K562 (cell line): Measurements from ENCODE around the gene IFTAP. TPM values are rescaled to one million over a fixed set of nuclear protein-coding genes. Genes with fewer than 3 reads are reported as not detected.
"Not testable (repeated sequence)": the region's sequence is repeated elsewhere in the genome, so short reads cannot be mapped to it uniquely, and the experiment has no call there.

ENCODE experiments used
- ATAC-seq: fragments of 200-7000 bp; cut with Tn5 transposase; 3 replicates; pipeline ENCODE4 v1.9.1; 2020; ENCODE audit warnings: moderate library complexity
- BruUV-seq: library from RNA; stranded (reverse); fragments of 400-500 nt; replicated peaks from 2 replicates; lab custom pipeline; 2021; lab: Mats Ljungman, UMichigan
- CTCF ChIA-PET: fragments of 300-600 bp; formaldehyde crosslinking; extraction: SDS; loops from one replicate; lab custom pipeline; 2021; ENCODE audit warnings: low intra/inter-chr PET ratio; lab: Yijun Ruan, JAX
- POLR2A ChIA-PET: fragments of 300-600, 350-650 bp; sonication (Branson Sonifier 250); formaldehyde crosslinking; extraction: SDS; loops from one replicate; lab custom pipeline; 2021; ENCODE audit warnings: antibody characterized with exemption, inconsistent platforms; lab: Yijun Ruan, JAX
- DNase-seq, 4 experiments: peaks; one replicate each; pipeline versions ENCODE4 v3.0.0 to v3.0.0-alpha.2; 2011 to 2018; ENCODE audit warnings: low spot score in 3 of 4, mixed read lengths in 3 of 4; ENCODE audit errors: extremely low read depth in 1 of 4
- FAIRE-seq: peaks from 2 replicates; lab custom pipeline; 2011; peaks lifted over from hg19 to GRCh38; lab: Jason Lieb, UNC
- H2AFZ ChIP-seq: 2 replicates; pipeline ENCODE4 v1.6.0; 2011; ENCODE audit warnings: low read depth, low read length, control low read depth, inconsistent platforms
- H3K27ac ChIP-seq: fragments of 200-600 bp; 3 replicates; pipeline ENCODE4 v1.8.0; 2011; ENCODE audit warnings: low read depth, mild to moderate bottlenecking, control low read depth, inconsistent platforms, low read length, moderate library complexity, mixed read lengths; ENCODE audit errors: extremely low read depth
- H3K27me3 ChIP-seq, 2 experiments: fragments of 300-600 bp in 1 of 2; 2 replicates in 1 of 2; 3 replicates in 1 of 2; pipeline versions ENCODE4 v1.6.0 to v1.8.0; 2011; ENCODE audit warnings: inconsistent platforms in 2 of 2, low read length in 2 of 2, mild to moderate bottlenecking in 1 of 2, mixed read lengths in 1 of 2, moderate library complexity in 1 of 2; ENCODE audit not compliant: control insufficient read depth in 2 of 2, insufficient read depth in 2 of 2
- H3K36me3 ChIP-seq: fragments of 300-600 bp; 3 replicates; pipeline ENCODE4 v1.8.0; 2011; ENCODE audit warnings: mild to moderate bottlenecking, low read length, inconsistent platforms; ENCODE audit not compliant: control insufficient read depth, insufficient read depth
- H3K4me1 ChIP-seq, 2 experiments: fragments of 200-600 bp in 1 of 2; replicated peaks in 1 of 2; 2 replicates in 1 of 2; 3 replicates in 1 of 2; pipeline versions ENCODE4 v1.5.1 to v1.8.0; 2011; ENCODE audit warnings: inconsistent platforms in 2 of 2, low read length in 2 of 2, mild to moderate bottlenecking in 1 of 2, mixed read lengths in 1 of 2, moderate library complexity in 1 of 2; ENCODE audit not compliant: control insufficient read depth in 2 of 2, insufficient read depth in 2 of 2
- H3K4me2 ChIP-seq: 2 replicates; pipeline ENCODE4 v1.6.1; 2011; ENCODE audit warnings: low read length, control low read depth, inconsistent platforms, mixed read lengths; ENCODE audit not compliant: insufficient read depth
- H3K4me3 ChIP-seq: fragments of 200-600 bp; sonication (generic), shearing (Covaris generic); 2 replicates; pipeline ENCODE4 v1.5.1; 2016; ENCODE audit warnings: control low read depth, inconsistent platforms
- H3K79me2 ChIP-seq: fragments of 200-600 bp; 3 replicates; pipeline ENCODE4 v1.8.0; 2011; ENCODE audit warnings: low read length, inconsistent platforms; ENCODE audit not compliant: control insufficient read depth, insufficient read depth
- H3K9ac ChIP-seq, 2 experiments: 2 replicates each; pipeline versions ENCODE4 v1.6.0 to v1.6.1; 2011; ENCODE audit warnings: low read depth in 2 of 2, low read length in 2 of 2, control low read depth in 1 of 2, inconsistent platforms in 1 of 2, mild to moderate bottlenecking in 1 of 2, mixed read lengths in 1 of 2; ENCODE audit not compliant: insufficient read depth in 1 of 2
- H3K9me1 ChIP-seq: one replicate; pipeline ENCODE4 v1.6.0; 2011; ENCODE audit warnings: inconsistent platforms, mild to moderate bottlenecking, low read length, moderate library complexity; ENCODE audit not compliant: control insufficient read depth, insufficient read depth
- H3K9me3 ChIP-seq: replicated peaks from 2 replicates; pipeline ENCODE4 v1.5.1; 2011; ENCODE audit warnings: low read depth, low read length, inconsistent platforms; ENCODE audit not compliant: control insufficient read depth, insufficient read depth
- H4K20me1 ChIP-seq: replicated peaks from 2 replicates; pipeline ENCODE4 v1.6.1; 2011; ENCODE audit warnings: low read length, inconsistent platforms, mixed read lengths; ENCODE audit not compliant: control insufficient read depth, insufficient read depth
- CREB3 ChIP-seq: fragments of 450-650 bp; conservative IDR thresholded peaks from 2 replicates; pipeline ENCODE4 v1.6.1; 2016; ENCODE audit warnings: missing genetic modification characterization, low read depth, mild to moderate bottlenecking, missing compliant biosample characterization, moderate library complexity
- EHMT2 ChIP-seq: fragments of 450-650 bp; IDR thresholded peaks from 2 replicates; pipeline ENCODE4 v1.6.1; 2018; ENCODE audit warnings: antibody characterized with exemption
- EP400 ChIP-seq: fragments of 450-650 bp; IDR thresholded peaks from 2 replicates; pipeline ENCODE4 v1.6.1; 2017; ENCODE audit warnings: antibody characterized with exemption, mild to moderate bottlenecking, moderate library complexity
- GATAD2B ChIP-seq: fragments of 450-650 bp; IDR thresholded peaks from 2 replicates; pipeline ENCODE4 v1.6.1; 2017; ENCODE audit warnings: mild to moderate bottlenecking, borderline replicate concordance
- NRF1 ChIP-seq, 2 experiments: fragments of 450-650 bp; IDR thresholded peaks in 1 of 2; conservative IDR thresholded peaks in 1 of 2; 2 replicates each; pipeline ENCODE4 v1.6.1; 2014; ENCODE audit warnings: mild to moderate bottlenecking in 2 of 2
- RAD21 ChIP-seq, 2 experiments: fragments of 250-450 bp in 1 of 2; fragments of 450-650 bp in 1 of 2; sonication (Bioruptor Pico) in 1 of 2; formaldehyde crosslinking in 1 of 2; IDR thresholded peaks in 1 of 2; conservative IDR thresholded peaks in 1 of 2; 2 replicates each; pipeline versions ENCODE4 v1.4.0 to v1.8.0; 2020 to 2022; ENCODE audit warnings: mild to moderate bottlenecking in 2 of 2, moderate library complexity in 1 of 2
- TAF7 ChIP-seq: fragments of 450-650 bp; IDR thresholded peaks from 2 replicates; pipeline ENCODE4 v1.6.1; 2016; ENCODE audit warnings: missing genetic modification characterization, missing compliant biosample characterization
- TAF9B ChIP-seq: fragments of 450-650 bp; IDR thresholded peaks from 2 replicates; pipeline ENCODE4 v1.6.1; 2018; ENCODE audit warnings: mild to moderate bottlenecking; ENCODE audit not compliant: partially characterized antibody
- TFE3 ChIP-seq: fragments of 450-650 bp; formaldehyde crosslinking; IDR thresholded peaks from 2 replicates; pipeline ENCODE4 v1.4.0; 2020; ENCODE audit warnings: mild to moderate bottlenecking, mixed read lengths
- YY1 ChIP-seq, 3 experiments: IDR thresholded peaks; 2 replicates each; pipeline ENCODE4 v1.6.1; 2011; ENCODE audit warnings: low read length in 2 of 3, mild to moderate bottlenecking in 2 of 3, moderate library complexity in 2 of 3, borderline replicate concordance in 1 of 3, control low read depth in 1 of 3, low read depth in 1 of 3; ENCODE audit not compliant: insufficient read depth in 3 of 3, insufficient replicate concordance in 2 of 3, control insufficient read depth in 1 of 3, insufficient read length in 1 of 3; ENCODE audit errors: extremely low read depth in 1 of 3
- ZNF41 ChIP-seq: fragments of 250-450 bp; sonication (Bioruptor Pico); conservative IDR thresholded peaks from 2 replicates; pipeline ENCODE4 v1.4.0; 2020; ENCODE audit warnings: mild to moderate bottlenecking
- WGBS: fragments of 100-300 bp; shearing (Covaris generic); methylation state at CpG from one replicate; pipeline ENCODE4 v1.1.6; 2016; ENCODE audit warnings: low coverage, mixed read lengths; ENCODE audit not compliant: insufficient coverage; ENCODE audit errors: missing lambda C conversion rate; 5-methylcytosine and 5-hydroxymethylcytosine counted together
- in situ Hi-C: fragments of 300-500 bp; cut with MboI; formaldehyde crosslinking; loops from 4 replicates; pipeline ENCODE4 v1.15.0; 2018; ENCODE audit warnings: inconsistent platforms, mixed read lengths
- intact Hi-C: fragments of 100-400 bp; cut with micrococcal nuclease; formaldehyde crosslinking; loops from 2 replicates; pipeline ENCODE4 v1.14.2; 2022
- polyA plus RNA-seq, 8 experiments: library from polyadenylated mRNA; depleted of rRNA in 4 of 8; stranded (reverse) in 5 of 8; unstranded in 3 of 8; fragments of >200 nt; fragmentation: Nextera tagmentation in 2 of 8; fragmentation: Illumina TruSeq in 1 of 8; extraction: Ambion mirVana in 2 of 8; extraction: Trizol in 1 of 8; gene quantifications; 2 replicates each; pipeline versions ENCODE4 v1.2.1 to v1.2.3, GENCODE V29; 2011 to 2014; ENCODE audit warnings: inconsistent platforms in 1 of 8, missing spikeins in 1 of 8
- total RNA-seq, 7 experiments: library from RNA; depleted of rRNA in 6 of 7; stranded (reverse); fragments of >200 nt in 6 of 7; fragmentation: Illumina TruSeq in 2 of 7; extraction: Trizol in 2 of 7; gene quantifications; 2 replicates each; pipeline versions ENCODE4 v1.2.1 to v1.2.3, GENCODE V29; 2011 to 2021; ENCODE audit warnings: low replicate concordance in 1 of 7

The IFTAP gene
- total and polyA plus RNA-seq, 9 of the 15 experiments (the other 6 are each of a cell fraction or from before 2014, with no cell fraction given), result 9.2 to 30.0 (median 17.0) TPM

GRCh38 chr11:36550385-36551115 is 43.8 kb upstream of the IFTAP start:
- Histone ChIP-seq H3K36me3 (no peaks in the 10 kb centered on the region), H3K27me3 (no peaks in the 10 kb centered on the region), H3K27ac (no peak overlapping the region), H3K9me3 (no peaks in the 10 kb centered on the region), H3K9ac (no peak overlapping the region), H2AFZ (no peak overlapping the region), H3K4me1 (no peaks in the 10 kb centered on the region), H4K20me1 (no peaks in the 10 kb centered on the region), H3K4me2 (no peak overlapping the region), H3K9me1 (no peaks in the 10 kb centered on the region), H3K4me3 (no peak overlapping the region), H3K79me2 (no peaks in the 10 kb centered on the region)
- TF ChIP-seq TFE3 (peak; percentile 87), GATAD2B (no peak)
- intact Hi-C loops, result no loop called here
- no TSS peak for BruUV-seq
- DNase-seq (no peak), FAIRE-seq (no peak), ATAC-seq (no peak)
- ChIA-PET POLR2A (no interaction called here), CTCF (no interaction called here)
- in situ Hi-C loops, result no loop called here
- WGBS, result 0% methylated on average over 1 of the region's 1 CpG

GRCh38 chr11:36557390-36557789 is 36.9 kb upstream of the IFTAP start:
- CTCF ChIA-PET, H3K36me3 ChIP-seq, H4K20me1 ChIP-seq, H3K9me3 ChIP-seq, FAIRE-seq, intact Hi-C loops, H3K27me3 ChIP-seq, H3K79me2 ChIP-seq, H3K4me1 ChIP-seq, in situ Hi-C loops, H3K9me1 ChIP-seq: not testable (repeated sequence)
- WGBS, result 2% methylated on average over 8 of the region's 17 CpGs
- Histone ChIP-seq H3K4me2 (peak overlapping the region; percentile 66), H3K9ac (peak overlapping the region; percentile 66 to 78), H3K4me3 (peak overlapping the region; percentile 31), H3K27ac (peak overlapping the region; percentile 66; the same call in 1 of the 3 replicates), H2AFZ (peak overlapping the region; percentile 98)
- DNase-seq (peak in 1 of 4 experiments; percentile 37), ATAC-seq (peak; percentile 72)
- BruUV-seq, result TSS peak; percentile 75
- POLR2A ChIA-PET, result interaction anchor here (0.6 to 0.7 kb wide), 2 partner anchors 37 to 368 kb away, joined by 3 to 4 read pairs; no protein-coding TSS in a partner anchor
- TF ChIP-seq EHMT2 (peak; percentile 46; the same call in 1 of the 2 replicates), TAF7 (peak; percentile 86), CREB3 (tag) (0 out of 2 replicates have a peak, but pooled peaks have one; percentile 58), RAD21 (CRISPR knock-in tag; conservative IDR thresholded peaks at IDR 0.05 in 1 of 2, IDR thresholded peaks at IDR 0.05 in 1 of 2) (peak; percentile 12 to 16; a peak in 1 of 4 replicates), ZNF41 (CRISPR knock-in tag) (peak; percentile 82), TAF9B (peak; percentile 32), YY1 (IDR thresholded peaks at IDR 0.05; ENCODE audit: borderline replicate concordance in 1 of 3, control insufficient read depth in 1 of 3, extremely low read depth in 1 of 3, insufficient read depth in 3 of 3, insufficient read length in 1 of 3, insufficient replicate concordance in 2 of 3, low read depth in 1 of 3, low read length in 2 of 3) (peak in 2 of 3 experiments; percentile 45 to 72), NRF1 (conservative IDR thresholded peaks at IDR 0.05 in 1 of 2, IDR thresholded peaks at IDR 0.05 in 1 of 2) (peak; percentile 78 to 82), EP400 (peak; percentile 29; the same call in 1 of the 2 replicates)
